Medulla oblongata (tissue), 1 donor: ENCODE measurements around the gene TYW5.

ENCODE experiments used
- DNase-seq: peaks from one replicate; pipeline ENCODE4 v3.0.0-alpha.2; 2015; ENCODE audit errors: extremely low spot score

The TYW5 gene

GRCh38 chr2:199955339-199956061 is at the start of gene TYW5, which contains the start of gene MAIP1:
TSS of gene TYW5 (minus strand) at chr2:199955491. CDS start at chr2:199955470, 21 bp downstream.
TSS of gene MAIP1 (plus strand) at chr2:199955582. CDS start at chr2:199955799, 217 bp downstream.
- peak; percentile 87 for DNase-seq

- no peak for DNase-seq
Observed at GRCh38 chr2:200003444-200003843, 48.2 kb upstream of the TYW5 start.

GRCh38 chr2:200000444-200001163 is 45.3 kb upstream of the TYW5 start:
- no peak for DNase-seq

GRCh38 chr2:199999166-199999565 is 43.9 kb upstream of the TYW5 start:
- no peak for DNase-seq

GRCh38 chr2:199997296-199997695 is 42.0 kb upstream of the TYW5 start:
- no peak for DNase-seq

GRCh38 chr2:199994896-199995295 is 39.6 kb upstream of the TYW5 start:
- no peak for DNase-seq

- DNase-seq = no peak
Observed at GRCh38 chr2:199994371-199994770, 39.1 kb upstream of the TYW5 start.

- DNase-seq = no peak
Observed at GRCh38 chr2:199992296-199992695, 37.0 kb upstream of the TYW5 start.

GRCh38 chr2:199991691-199992090 is 36.4 kb upstream of the TYW5 start:
- DNase-seq = no peak

- no peak for DNase-seq
Observed at GRCh38 chr2:199989822-199990221, 34.5 kb upstream of the TYW5 start.

GRCh38 chr2:199988151-199988550 is 32.9 kb upstream of the TYW5 start:
- DNase-seq = no peak

- DNase-seq = no peak
Observed at GRCh38 chr2:199987586-199987985, 32.3 kb upstream of the TYW5 start.

GRCh38 chr2:199985625-199986207 is 30.4 kb upstream of the TYW5 start:
- peak; percentile 60 for DNase-seq

- peak; percentile 11 for DNase-seq
Observed at GRCh38 chr2:199984755-199985154, 29.5 kb upstream of the TYW5 start.

- DNase-seq = no peak
Observed at GRCh38 chr2:199984159-199984558, 28.9 kb upstream of the TYW5 start.

- no peak for DNase-seq
Observed at GRCh38 chr2:199983534-199983933, 28.2 kb upstream of the TYW5 start.

GRCh38 chr2:199982126-199982843 is 27.0 kb upstream of the TYW5 start:
- no peak for DNase-seq

GRCh38 chr2:199979832-199980628 is 24.7 kb upstream of the TYW5 start:
- DNase-seq = peak; percentile 93

- DNase-seq = no peak
Observed at GRCh38 chr2:199979398-199979797, 24.1 kb upstream of the TYW5 start.

- DNase-seq = no peak
Observed at GRCh38 chr2:199977984-199978415, 22.7 kb upstream of the TYW5 start.

- no peak for DNase-seq
Observed at GRCh38 chr2:199975273-199975895, 20.1 kb upstream of the TYW5 start.
